H1 (cell line): Measurements from ENCODE around the gene SLC16A6. TPM values are rescaled to one million over a fixed set of nuclear protein-coding genes. Genes with fewer than 3 reads are reported as not detected.

Experiments used
- CTCF ChIA-PET: fragments of 300-600 bp; sonication (Branson Sonifier 250); formaldehyde crosslinking; loops from one replicate; lab custom pipeline; 2021; ENCODE audit not compliant: partially characterized antibody; lab: Charles Lee
- POLR2A ChIA-PET: fragments of 300-600 bp; sonication (Branson Sonifier 250); formaldehyde crosslinking; loops from one replicate; lab custom pipeline; 2021; ENCODE audit warnings: inconsistent platforms; ENCODE audit not compliant: partially characterized antibody; lab: Charles Lee
- DNase-seq, 2 experiments: peaks; one replicate each; pipeline versions ENCODE4 v3.0.0 to v3.0.0-alpha.2; 2010 to 2022; ENCODE audit warnings: low spot score in 2 of 2, low read depth in 1 of 2, mixed read lengths in 1 of 2
- FAIRE-seq: peaks from 2 replicates; lab custom pipeline; 2011; peaks lifted over from hg19 to GRCh38; lab: Jason Lieb, UNC
- H2AFZ ChIP-seq: 2 replicates; pipeline ENCODE4 v1.8.1; 2012; ENCODE audit warnings: low read length, inconsistent platforms
- H2AK5ac ChIP-seq: 2 replicates; pipeline ENCODE4 v1.6.1; 2013; ENCODE audit warnings: low read depth, low read length
- H2BK120ac ChIP-seq: replicated peaks from 2 replicates; pipeline ENCODE3; 2013; ENCODE audit warnings: low read depth, low read length, inconsistent platforms
- H2BK12ac ChIP-seq: 2 replicates; pipeline ENCODE4 v1.6.1; 2013; ENCODE audit warnings: low read depth, low read length
- H2BK15ac ChIP-seq: 2 replicates; pipeline ENCODE4 v1.6.1; 2013; ENCODE audit warnings: low read length
- H2BK20ac ChIP-seq: 2 replicates; pipeline ENCODE4 v1.6.1; 2013; ENCODE audit warnings: low read length
- H2BK5ac ChIP-seq: 2 replicates; pipeline ENCODE4 v1.6.1; 2013; ENCODE audit warnings: low read depth, low read length
- H3K14ac ChIP-seq: 2 replicates; pipeline ENCODE4 v1.6.1; 2013; ENCODE audit warnings: inconsistent platforms; ENCODE audit not compliant: insufficient read length
- H3K18ac ChIP-seq: 2 replicates; pipeline ENCODE4 v1.6.1; 2013; ENCODE audit warnings: low read length; ENCODE audit errors: extremely low read depth
- H3K23ac ChIP-seq: 2 replicates; pipeline ENCODE4 v1.6.1; 2013; ENCODE audit warnings: inconsistent platforms; ENCODE audit not compliant: insufficient read length
- H3K23me2 ChIP-seq: 2 replicates; pipeline ENCODE4 v1.6.1; 2013; ENCODE audit warnings: low read depth, low read length
- H3K27ac ChIP-seq: 2 replicates; pipeline ENCODE4 v1.6.1; 2011; ENCODE audit warnings: low read depth, low read length, inconsistent platforms
- H3K27me3 ChIP-seq, 4 experiments: replicated peaks in 1 of 4; 1 replicate in 1 of 4; 2 replicates in 3 of 4; pipeline versions ENCODE4 v1.6.1 to v1.8.1; 2011 to 2013; ENCODE audit warnings: low read length in 3 of 4, mild to moderate bottlenecking in 3 of 4, inconsistent platforms in 2 of 4, mixed read lengths in 2 of 4, moderate library complexity in 1 of 4; ENCODE audit not compliant: control insufficient read depth in 3 of 4, insufficient read depth in 3 of 4; ENCODE audit errors: extremely low read depth in 1 of 4
- H3K36me3 ChIP-seq, 4 experiments: 2 replicates each; pipeline versions ENCODE4 v1.6.1 to v1.8.1; 2011 to 2013; ENCODE audit warnings: mild to moderate bottlenecking in 4 of 4, low read length in 3 of 4, moderate library complexity in 2 of 4, control low read depth in 1 of 4, inconsistent platforms in 1 of 4; ENCODE audit not compliant: insufficient read depth in 4 of 4, control insufficient read depth in 2 of 4
- H3K4ac ChIP-seq: replicated peaks from 2 replicates; pipeline ENCODE3; 2013; ENCODE audit warnings: low read length, low read depth, mixed read lengths, inconsistent platforms; ENCODE audit not compliant: insufficient read length
- H3K4me1 ChIP-seq, 4 experiments: replicated peaks in 1 of 4; 1 replicate in 1 of 4; 2 replicates in 3 of 4; pipeline versions ENCODE4 v1.6.1 to v1.8.1; 2011 to 2013; ENCODE audit warnings: low read length in 3 of 4, inconsistent platforms in 2 of 4, mixed read lengths in 1 of 4; ENCODE audit not compliant: insufficient read depth in 4 of 4, control insufficient read depth in 3 of 4
- H3K4me2 ChIP-seq, 2 experiments: 2 replicates each; pipeline versions ENCODE4 v1.6.1 to v1.8.1; 2011 to 2013; ENCODE audit warnings: low read depth in 2 of 2, low read length in 2 of 2, control low read depth in 1 of 2, inconsistent platforms in 1 of 2, mild to moderate bottlenecking in 1 of 2; ENCODE audit not compliant: insufficient read depth in 1 of 2
- H3K4me3 ChIP-seq, 4 experiments: fragments of 200-600, 300-600 bp in 1 of 4; sonication (generic), shearing (Covaris generic), sonication (Bioruptor Twin) in 1 of 4; 2 replicates each; pipeline versions ENCODE4 v1.5.1 to v1.8.1; 2011 to 2016; ENCODE audit warnings: low read length in 4 of 4, low read depth in 3 of 4, control low read depth in 2 of 4, inconsistent platforms in 2 of 4, mild to moderate bottlenecking in 2 of 4, mixed read lengths in 1 of 4, moderate library complexity in 1 of 4; ENCODE audit not compliant: insufficient read depth in 2 of 4; ENCODE audit errors: extremely low read depth in 1 of 4
- H3K56ac ChIP-seq: replicated peaks from 2 replicates; pipeline ENCODE3; 2013; ENCODE audit warnings: low read depth, mild to moderate bottlenecking, mixed read lengths, low read length, inconsistent platforms; ENCODE audit not compliant: insufficient read length
- H3K79me1 ChIP-seq: 2 replicates; pipeline ENCODE4 v1.6.1; 2013; ENCODE audit warnings: low read depth, low read length, control low read depth
- H3K79me2 ChIP-seq, 2 experiments: 2 replicates each; pipeline versions ENCODE4 v1.6.1 to v1.8.1; 2012 to 2013; ENCODE audit warnings: low read length in 2 of 2, mild to moderate bottlenecking in 2 of 2, inconsistent platforms in 1 of 2; ENCODE audit not compliant: insufficient read depth in 2 of 2, control insufficient read depth in 1 of 2
- H3K9ac ChIP-seq, 4 experiments: replicated peaks in 1 of 4; 1 replicate in 1 of 4; 2 replicates in 3 of 4; pipeline versions ENCODE4 v1.6.1 to v1.8.1; 2011 to 2013; ENCODE audit warnings: low read depth in 3 of 4, low read length in 3 of 4, control low read depth in 2 of 4, mild to moderate bottlenecking in 2 of 4, moderate library complexity in 2 of 4, inconsistent platforms in 1 of 4; ENCODE audit errors: extremely low read depth in 1 of 4
- H3K9me3 ChIP-seq, 2 experiments: 2 replicates each; pipeline versions ENCODE4 v1.6.1 to v1.8.1; 2012 to 2013; ENCODE audit warnings: mild to moderate bottlenecking in 2 of 2, moderate library complexity in 2 of 2, control low read depth in 1 of 2, inconsistent platforms in 1 of 2, low read depth in 1 of 2, low read length in 1 of 2, mixed read lengths in 1 of 2; ENCODE audit not compliant: insufficient read depth in 2 of 2
- H4K20me1 ChIP-seq, 2 experiments: replicated peaks in 1 of 2; 2 replicates each; pipeline versions ENCODE3 to v1.8.1; 2011 to 2013; ENCODE audit warnings: inconsistent platforms in 2 of 2, low read length in 2 of 2, mild to moderate bottlenecking in 1 of 2; ENCODE audit not compliant: insufficient read depth in 2 of 2, control insufficient read depth in 1 of 2
- H4K5ac ChIP-seq: 2 replicates; pipeline ENCODE4 v1.6.1; 2013; ENCODE audit warnings: low read length, low read depth, mixed read lengths, inconsistent platforms; ENCODE audit not compliant: insufficient read length
- H4K8ac ChIP-seq: 2 replicates; pipeline ENCODE4 v1.8.0; 2013; ENCODE audit warnings: mild to moderate bottlenecking, moderate library complexity, low read length, inconsistent platforms; ENCODE audit not compliant: insufficient read depth; ENCODE audit errors: extremely low read depth
- H4K91ac ChIP-seq: replicated peaks from 2 replicates; pipeline ENCODE3; 2013; ENCODE audit warnings: low read length, mixed read lengths, inconsistent platforms; ENCODE audit not compliant: insufficient read length
- ASH2L ChIP-seq: fragments of 200-600, 300-600 bp; sonication (generic); IDR thresholded peaks from one replicate; pipeline ENCODE4 v1.7.1; 2017; ENCODE audit warnings: low read length
- CEBPB ChIP-seq: IDR thresholded peaks from 2 replicates; pipeline ENCODE4 v1.6.1; 2012; ENCODE audit warnings: low read depth, low read length
- E2F6 ChIP-seq: IDR thresholded peaks from 2 replicates; pipeline ENCODE4 v1.6.1; 2012; ENCODE audit warnings: inconsistent platforms
- EGR1 ChIP-seq: IDR thresholded peaks from 2 replicates; pipeline ENCODE4 v1.6.1; 2011; ENCODE audit warnings: low read depth, low read length, borderline replicate concordance
- EP300 ChIP-seq, 2 experiments: IDR thresholded peaks; 1 replicate in 1 of 2; 2 replicates in 1 of 2; pipeline ENCODE4 v1.6.1; 2011 to 2012; ENCODE audit warnings: low read depth in 2 of 2, low read length in 2 of 2, mild to moderate bottlenecking in 2 of 2, borderline replicate concordance in 1 of 2, inconsistent platforms in 1 of 2, moderate library complexity in 1 of 2
- KDM4A ChIP-seq: IDR thresholded peaks from one replicate; pipeline ENCODE4 v1.7.1; 2012; ENCODE audit warnings: low read depth, mild to moderate bottlenecking, moderate library complexity, low read length, inconsistent platforms; ENCODE audit not compliant: severe bottlenecking
- KDM5A ChIP-seq: fragments of 200-600 bp; IDR thresholded peaks from 2 replicates; pipeline ENCODE4 v1.7.1; 2012; ENCODE audit warnings: mild to moderate bottlenecking, low read length, inconsistent platforms, mixed read lengths
- NRF1 ChIP-seq: IDR thresholded peaks from 2 replicates; pipeline ENCODE4 v1.6.1; 2011; ENCODE audit warnings: mild to moderate bottlenecking, low read depth, low read length, improper control_type of control experiment
- POLR2AphosphoS5 ChIP-seq: IDR thresholded peaks from 2 replicates; pipeline ENCODE4 v1.6.1; 2011; ENCODE audit warnings: low read depth, low read length
- RAD21 ChIP-seq, 2 experiments: IDR thresholded peaks in 1 of 2; conservative IDR thresholded peaks in 1 of 2; 2 replicates each; pipeline ENCODE4 v1.6.1; 2011; ENCODE audit warnings: low read depth in 2 of 2, low read length in 2 of 2, improper control_type of control experiment in 1 of 2, inconsistent platforms in 1 of 2, mild to moderate bottlenecking in 1 of 2, moderate library complexity in 1 of 2
- WGBS, 2 experiments: shearing (Covaris generic) in 1 of 2; methylation state at CpG; one replicate each; pipeline versions ENCODE4 v1.1.6 to v1.1.7; 2013 to 2015; ENCODE audit warnings: low lambda C conversion rate in 2 of 2, mixed read lengths in 2 of 2, inconsistent platforms in 1 of 2, low coverage in 1 of 2, missing lambda C conversion rate in 1 of 2; ENCODE audit not compliant: insufficient replicate concordance in 2 of 2, insufficient coverage in 1 of 2, insufficient read length in 1 of 2; ENCODE audit errors: extremely low coverage in 1 of 2, missing lambda C conversion rate in 1 of 2; 5-methylcytosine and 5-hydroxymethylcytosine counted together
- polyA plus RNA-seq, 7 experiments: library from polyadenylated mRNA; depleted of rRNA in 3 of 7; stranded (reverse) in 5 of 7; unstranded in 2 of 7; fragments of >200 nt in 5 of 7; fragments of 200-250 nt in 2 of 7; gene quantifications; 1 replicate in 5 of 7; 2 replicates in 1 of 7; 4 replicates in 1 of 7; pipeline versions ENCODE4 v1.2.1 to v1.2.3, GENCODE V29; 2011 to 2013; ENCODE audit warnings: missing spikeins in 2 of 7, mixed read lengths in 2 of 7
- total RNA-seq: library from RNA; stranded (reverse); fragmentation: NEBNext Ultra II Directional; extraction: Animal tissue kit (Norgen Biotek cat#: 25700); gene quantifications from 2 replicates; pipeline ENCODE4 v1.2.1, GENCODE V29; 2021
- TF ChIP-seq, protein P1 (sequence below): IDR thresholded peaks from 2 replicates; pipeline ENCODE4 v1.6.1; 2011; ENCODE audit warnings: low read length, improper control_type of control experiment

The SLC16A6 gene
- total and polyA plus RNA-seq, 2 of the 8 experiments (the other 6 are each of a cell fraction or from before 2014, with no cell fraction given), result 0.17 to 0.22 TPM

- Histone ChIP-seq H3K14ac (no peak overlapping the region), H3K4me2 (no peak overlapping the region), H3K23me2 (no peaks in the 10 kb centered on the region), H2BK5ac (no peak overlapping the region), H2BK120ac (no peak overlapping the region), H4K20me1 (no peaks in the 10 kb centered on the region), H3K36me3 (no peaks in the 10 kb centered on the region), H3K27me3 (no peaks in the 10 kb centered on the region), H3K9me3 (no peaks in the 10 kb centered on the region), H2BK12ac (no peak overlapping the region), H3K56ac (no peak overlapping the region), H3K18ac (no peak overlapping the region), H4K8ac (no peak overlapping the region), H3K23ac (no peak overlapping the region), H3K9ac (no peak overlapping the region), H3K27ac (no peak overlapping the region), H3K4ac (no peak overlapping the region), H3K79me2 (no peaks in the 10 kb centered on the region), H4K5ac (no peak overlapping the region), H4K91ac (no peak overlapping the region), H2AK5ac (no peak overlapping the region), H3K79me1 (no peaks in the 10 kb centered on the region), H3K4me1 (peaks cover 0 to 3% (median under 1%) of the 10 kb centered on the region in 4 experiments; a peak in 1 of 7 replicates), H2AFZ (no peak overlapping the region), H3K4me3 (no peak overlapping the region), H2BK20ac (no peak overlapping the region), H2BK15ac (no peak overlapping the region)
- POLR2A ChIA-PET, result interaction anchor here (0.6 to 1.1 kb wide), 2 partner anchors 44 to 157 kb away, joined by 3 read pairs; no protein-coding TSS in a partner anchor
- DNase-seq (no peak), FAIRE-seq (no peak)
- 85% methylated on average over 8 of the region's 8 CpGs; no CpG with 5 or more reads in 1 of the 2 experiments for WGBS, 2 experiments
- CTCF ChIA-PET, result interaction anchor here (0.7 to 1.7 kb wide), 5 partner anchors 19 to 120 kb away, joined by 3 to 5 read pairs (median 3); no protein-coding TSS in a partner anchor
- TF ChIP-seq E2F6, result no peak
- no peak for TF ChIP-seq ASH2L
- no peak for TF ChIP-seq EGR1
- TF ChIP-seq EP300 (IDR thresholded peaks at IDR 0.05; ENCODE audit: borderline replicate concordance in 1 of 2, low read depth in 2 of 2, low read length in 2 of 2), result no peak
- no peak for TF ChIP-seq RAD21 (IDR thresholded peaks at IDR 0.05 in 1 of 2, conservative IDR thresholded peaks at IDR 0.05 in 1 of 2; ENCODE audit: low read depth in 2 of 2, low read length in 2 of 2)
- no peak for TF ChIP-seq POLR2AphosphoS5
- no peak for TF ChIP-seq KDM4A
- TF ChIP-seq CEBPB, result no peak
- TF ChIP-seq NRF1, result no peak
- TF ChIP-seq, protein P1, sequence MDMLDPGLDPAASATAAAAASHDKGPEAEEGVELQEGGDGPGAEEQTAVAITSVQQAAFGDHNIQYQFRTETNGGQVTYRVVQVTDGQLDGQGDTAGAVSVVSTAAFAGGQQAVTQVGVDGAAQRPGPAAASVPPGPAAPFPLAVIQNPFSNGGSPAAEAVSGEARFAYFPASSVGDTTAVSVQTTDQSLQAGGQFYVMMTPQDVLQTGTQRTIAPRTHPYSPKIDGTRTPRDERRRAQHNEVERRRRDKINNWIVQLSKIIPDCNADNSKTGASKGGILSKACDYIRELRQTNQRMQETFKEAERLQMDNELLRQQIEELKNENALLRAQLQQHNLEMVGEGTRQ, result no peak
- no peak for TF ChIP-seq KDM5A
Observed at GRCh38 chr17:68314916-68315535, 24.1 kb upstream of the SLC16A6 start.
